ENCODE measurements around the gene TANK. TPM values are rescaled to one million over a fixed set of nuclear protein-coding genes. Genes with fewer than 3 reads are reported as not detected.

The TANK gene
- polyA plus RNA-seq, 3 donors, result 72.7 to 91.7 (median 73.5) TPM

GRCh38 chr2:161233858-161234431 is 73.7 kb downstream of the TANK start:
- H3K36me3 ChIP-seq (replicated peaks in 1 of 2; ENCODE audit: control insufficient read depth in 1 of 2, insufficient read depth in 2 of 2, low read length in 2 of 2), result peaks cover 52 to 75% of the 10 kb centered on the region in 2 donors
- intact Hi-C loops (cut with micrococcal nuclease), result no loop called here

GRCh38 chr2:161234627-161235026 is 74.4 kb downstream of the TANK start:
- Mint-ChIP-seq H3K4me1 (peaks cover 28% of the 10 kb centered on the region), H3K27me3 (ENCODE audit: low read depth in 3 of 3) (peaks cover 9 to 25% (median 15%) of the 10 kb centered on the region in 3 donors), H3K36me3 (peaks cover 44 to 50% of the 10 kb centered on the region in 2 donors), H3K4me3 (no peak overlapping the region), H3K27ac (no peak overlapping the region), H3K9me3 (peaks cover 0 to 3% (median 0%) of the 10 kb centered on the region in 7 donors)
- Histone ChIP-seq H3K27ac (ENCODE audit: low read depth in 1 of 2, low read length in 2 of 2) (no peak overlapping the region), H3K79me2 (ENCODE audit: insufficient read depth, low read length) (no peaks in the 10 kb centered on the region), H4K20me1 (ENCODE audit: insufficient read depth, low read length) (peaks cover 79% of the 10 kb centered on the region), H3K4me1 (ENCODE audit: control insufficient read depth in 1 of 2, insufficient read depth in 2 of 2, low read length in 2 of 2) (peaks cover 17 to 27% of the 10 kb centered on the region in 2 donors), H3K4me3 (replicated peaks in 1 of 3; ENCODE audit: low read depth in 2 of 3, low read length in 3 of 3) (no peak overlapping the region), H3K4me2 (replicated peaks; ENCODE audit: extremely low read depth, low read length, poor library complexity, severe bottlenecking) (no peak overlapping the region), H3K27me3 (ENCODE audit: control insufficient read depth in 2 of 2, insufficient read depth in 2 of 2, low read length in 2 of 2) (peaks cover 0 to 23% of the 10 kb centered on the region in 2 donors), H3K9me3 (replicated peaks in 1 of 2; ENCODE audit: control insufficient read depth in 1 of 2, insufficient read depth in 1 of 2, low read length in 2 of 2) (no peaks in the 10 kb centered on the region), H3K36me3 (replicated peaks in 1 of 2; ENCODE audit: control insufficient read depth in 1 of 2, insufficient read depth in 2 of 2, low read length in 2 of 2) (peaks cover 45 to 68% of the 10 kb centered on the region in 2 donors), H3K9ac (ENCODE audit: insufficient read depth, low read length, poor library complexity, severe bottlenecking) (no peak overlapping the region), H2AFZ (ENCODE audit: insufficient read depth, low read depth, low read length, poor library complexity, severe bottlenecking) (no peak overlapping the region)
- intact Hi-C loops (cut with micrococcal nuclease), result no loop called here
- no CpG with 5 or more reads among the region's 2 CpGs for WGBS (ENCODE audit: insufficient coverage)
- DNase-seq, result no peak
- TF ChIP-seq CTCF (IDR thresholded peaks at IDR 0.05), result no peak

More at GRCh38 chr2:161233858-161234431, 73.7 kb downstream of the TANK start:
- DNase-seq, result no peak
- no peaks in the 10 kb centered on the region for H3K9me3 ChIP-seq (replicated peaks in 1 of 2; ENCODE audit: control insufficient read depth in 1 of 2, insufficient read depth in 1 of 2, low read length in 2 of 2)
- H3K27me3 Mint-ChIP-seq (ENCODE audit: low read depth in 3 of 3), result peaks cover 7 to 18% (median 15%) of the 10 kb centered on the region in 3 donors
- H3K4me1 Mint-ChIP-seq, result peaks cover 26% of the 10 kb centered on the region
- no peak overlapping the region for H3K9ac ChIP-seq (ENCODE audit: insufficient read depth, low read length, poor library complexity, severe bottlenecking)
- no peak overlapping the region for H3K27ac Mint-ChIP-seq
- H3K4me3 ChIP-seq (replicated peaks in 1 of 3; ENCODE audit: low read depth in 2 of 3, low read length in 3 of 3), result no peak overlapping the region
- H3K36me3 Mint-ChIP-seq, result peaks cover 48 to 55% of the 10 kb centered on the region in 2 donors
- no CpG with 5 or more reads among the region's 2 CpGs for WGBS (ENCODE audit: insufficient coverage)
- H4K20me1 ChIP-seq (ENCODE audit: insufficient read depth, low read length), result peaks cover 85% of the 10 kb centered on the region
- peaks cover 17 to 25% of the 10 kb centered on the region in 2 donors for H3K4me1 ChIP-seq (ENCODE audit: control insufficient read depth in 1 of 2, insufficient read depth in 2 of 2, low read length in 2 of 2)
- no peak for TF ChIP-seq CTCF (IDR thresholded peaks at IDR 0.05)
- H3K9me3 Mint-ChIP-seq, result peaks cover 0 to 3% (median 0%) of the 10 kb centered on the region in 7 donors
- no peak overlapping the region for H3K27ac ChIP-seq (ENCODE audit: low read depth in 1 of 2, low read length in 2 of 2)
- H3K4me2 ChIP-seq (replicated peaks; ENCODE audit: extremely low read depth, low read length, poor library complexity, severe bottlenecking), result no peak overlapping the region
- H3K4me3 Mint-ChIP-seq, result no peak overlapping the region
- H3K27me3 ChIP-seq (ENCODE audit: control insufficient read depth in 2 of 2, insufficient read depth in 2 of 2, low read length in 2 of 2), result peaks cover 0 to 19% of the 10 kb centered on the region in 2 donors
- no peak overlapping the region for H2AFZ ChIP-seq (ENCODE audit: insufficient read depth, low read depth, low read length, poor library complexity, severe bottlenecking)
- no peaks in the 10 kb centered on the region for H3K79me2 ChIP-seq (ENCODE audit: insufficient read depth, low read length)

Measured in CD14-positive monocyte (primary cell).